Iris pigment epithelial cell (primary cell): ENCODE data around the gene SLCO4A1.
A peak's percentile ranks its signal among the peaks of the same experiment; 100 is the strongest.

ENCODE experiments used
- DNase-seq: peaks from one replicate; pipeline ENCODE4 v3.0.0-alpha.2; 2011; ENCODE audit warnings: low read depth

SLCO4A1 gene

GRCh38 chr20:62653373-62653772, 11.1 kb downstream of the SLCO4A1 start:
- no peak for DNase-seq

- DNase-seq: no peak
These were observed 11.8 kb downstream of the SLCO4A1 start for GRCh38 chr20:62653951-62654685.

- no peak for DNase-seq
These were observed 13.2 kb downstream of the SLCO4A1 start for GRCh38 chr20:62655282-62656196.

GRCh38 chr20:62656197-62656918, 14.1 kb downstream of the SLCO4A1 start:
- DNase-seq: no peak

GRCh38 chr20:62656919-62657588, 14.8 kb downstream of the SLCO4A1 start:
- no peak for DNase-seq

GRCh38 chr20:62657589-62657942, 15.3 kb downstream of the SLCO4A1 start:
- DNase-seq: no peak

GRCh38 chr20:62657956-62658355, 15.7 kb downstream of the SLCO4A1 start:
- no peak for DNase-seq

GRCh38 chr20:62658593-62659178, 16.4 kb downstream of the SLCO4A1 start:
- DNase-seq: no peak

- no peak for DNase-seq
These were observed 17.4 kb downstream of the SLCO4A1 start for GRCh38 chr20:62659488-62660239.

GRCh38 chr20:62660240-62660615, 17.9 kb downstream of the SLCO4A1 start:
- no peak for DNase-seq

- DNase-seq: no peak
These were observed 18.5 kb downstream of the SLCO4A1 start for GRCh38 chr20:62660768-62661167.

- DNase-seq: no peak
These were observed 19.3 kb downstream of the SLCO4A1 start for GRCh38 chr20:62661647-62662046.

- DNase-seq: peak; percentile 65
These were observed 20.1 kb downstream of the SLCO4A1 start for GRCh38 chr20:62662422-62662821.

- DNase-seq: no peak
These were observed 21.1 kb downstream of the SLCO4A1 start for GRCh38 chr20:62663145-62664018.

- no peak for DNase-seq
These were observed 22.0 kb downstream of the SLCO4A1 start for GRCh38 chr20:62664019-62664971.

- DNase-seq: no peak
These were observed 23.0 kb downstream of the SLCO4A1 start for GRCh38 chr20:62665153-62665754.

- no peak for DNase-seq
These were observed 23.8 kb downstream of the SLCO4A1 start for GRCh38 chr20:62665826-62666735.
